GM23338 (cell line): ENCODE measurements around the gene AP1G1. TPM values are rescaled to one million over a fixed set of nuclear protein-coding genes. Genes with fewer than 3 reads are reported as not detected.
"Not testable (repeated sequence)": the region's sequence is repeated elsewhere in the genome, so short reads cannot be mapped to it uniquely, and the experiment has no call there.

Source experiments
- ATAC-seq: fragments of 200-7000 bp; cut with Tn5 transposase; 3 replicates; pipeline ENCODE4 v1.9.1; 2020
- DNase-seq: peaks from one replicate; pipeline ENCODE4 v3.0.0-alpha.2; 2015; ENCODE audit warnings: low spot score
- H2AFZ ChIP-seq: fragments of 200-600 bp; sonication (generic); 2 replicates; pipeline ENCODE4 v1.8.0; 2016; ENCODE audit warnings: antibody characterized with exemption, mild to moderate bottlenecking, moderate library complexity
- H3F3A ChIP-seq: fragments of 200-600 bp; sonication (generic); replicated peaks from 2 replicates; pipeline ENCODE4 v1.8.0; 2017; ENCODE audit warnings: antibody characterized with exemption, mixed run types, low read depth
- H3K27ac ChIP-seq: fragments of 200-600 bp; sonication (generic); 2 replicates; pipeline ENCODE4 v1.6.1; 2016; ENCODE audit warnings: low read depth
- H3K27me3 ChIP-seq: fragments of 200-600 bp; sonication (generic); 2 replicates; pipeline ENCODE4 v1.8.0; 2016; ENCODE audit warnings: mild to moderate bottlenecking, mixed run types, moderate library complexity; ENCODE audit not compliant: insufficient read depth
- H3K36me3 ChIP-seq: fragments of 200-600 bp; sonication (generic); 2 replicates; pipeline ENCODE4 v1.8.0; 2016; ENCODE audit warnings: mild to moderate bottlenecking; ENCODE audit not compliant: insufficient read depth
- H3K4me1 ChIP-seq: fragments of 200-600 bp; sonication (generic); 2 replicates; pipeline ENCODE4 v1.8.0; 2016; ENCODE audit warnings: mild to moderate bottlenecking, moderate library complexity; ENCODE audit not compliant: insufficient read depth
- H3K4me2 ChIP-seq: fragments of 200-600 bp; sonication (generic); 2 replicates; pipeline ENCODE4 v1.7.1; 2017; ENCODE audit warnings: mixed run types
- H3K4me3 ChIP-seq: fragments of 200-600 bp; sonication (generic); 2 replicates; pipeline ENCODE4 v1.6.1; 2016; ENCODE audit warnings: mixed run types
- H3K79me2 ChIP-seq: fragments of 200-600 bp; sonication (generic); replicated peaks from 2 replicates; pipeline ENCODE4 v1.8.0; 2017; ENCODE audit warnings: mild to moderate bottlenecking; ENCODE audit not compliant: insufficient read depth
- H3K9me2 ChIP-seq: fragments of 200-600 bp; sonication (generic); 2 replicates; pipeline ENCODE4 v1.8.0; 2017; ENCODE audit not compliant: insufficient read depth
- H4K20me1 ChIP-seq: fragments of 200-600 bp; sonication (generic); replicated peaks from 2 replicates; pipeline ENCODE4 v1.8.0; 2017; ENCODE audit warnings: mild to moderate bottlenecking; ENCODE audit not compliant: insufficient read depth
- H3K27ac Mint-ChIP-seq: 2 replicates; pipeline ENCODE4 v1.8.0; 2020; ENCODE audit warnings: inconsistent platforms, mild to moderate bottlenecking, moderate library complexity, mixed read lengths
- H3K27me3 Mint-ChIP-seq: 3 replicates; pipeline ENCODE4 v1.8.0; 2022; ENCODE audit warnings: low read depth, mild to moderate bottlenecking, moderate library complexity, mixed read lengths, inconsistent platforms; ENCODE audit not compliant: insufficient read depth, poor library complexity
- H3K36me3 Mint-ChIP-seq: 3 replicates; pipeline ENCODE4 v1.8.0; 2021; ENCODE audit warnings: low read depth, mild to moderate bottlenecking, inconsistent platforms, moderate library complexity, mixed read lengths
- H3K4me1 Mint-ChIP-seq: 3 replicates; pipeline ENCODE4 v1.8.0; 2020; ENCODE audit warnings: mild to moderate bottlenecking, inconsistent platforms, mixed read lengths
- H3K4me3 Mint-ChIP-seq: 3 replicates; pipeline ENCODE4 v1.8.0; 2021; ENCODE audit warnings: moderate library complexity, mild to moderate bottlenecking, inconsistent platforms, mixed read lengths
- H3K9me3 Mint-ChIP-seq: 3 replicates; pipeline ENCODE4 v1.8.0; 2020; ENCODE audit warnings: moderate library complexity, mild to moderate bottlenecking, inconsistent platforms, mixed read lengths
- CREB1 ChIP-seq: fragments of 250-450 bp; sonication (Bioruptor Pico); IDR thresholded peaks from 2 replicates; pipeline ENCODE4 v1.5.0; 2020; ENCODE audit warnings: low read depth, mild to moderate bottlenecking, moderate library complexity
- CTCF ChIP-seq, 2 experiments: fragments of 200-600 bp in 1 of 2; sonication (generic) in 1 of 2; conservative IDR thresholded peaks; 2 replicates each; pipeline versions ENCODE4 v1.5.1 to v1.6.1; 2016 to 2017; ENCODE audit warnings: antibody characterized with exemption in 2 of 2, low read depth in 2 of 2, mild to moderate bottlenecking in 2 of 2, moderate library complexity in 1 of 2
- ETS1 ChIP-seq: IDR thresholded peaks from 2 replicates; pipeline ENCODE4 v1.6.1; 2016; ENCODE audit warnings: antibody characterized with exemption
- EZH2 ChIP-seq: fragments of 200-600 bp; sonication (generic); IDR thresholded peaks from one replicate; pipeline ENCODE4 v1.8.0; 2017; ENCODE audit warnings: antibody characterized with exemption, mild to moderate bottlenecking, low read depth; ENCODE audit not compliant: unreplicated experiment
- EZH2phosphoT487 ChIP-seq: fragments of 200-600 bp; sonication (generic); IDR thresholded peaks from one replicate; pipeline ENCODE4 v1.8.1; 2018; ENCODE audit warnings: antibody characterized with exemption; ENCODE audit not compliant: unreplicated experiment
- JUNB ChIP-seq: IDR thresholded peaks from one replicate; pipeline ENCODE4 v1.6.1; 2016; ENCODE audit warnings: antibody characterized with exemption; ENCODE audit not compliant: unreplicated experiment
- NANOG ChIP-seq: IDR thresholded peaks from 2 replicates; pipeline ENCODE4 v1.6.1; 2016; ENCODE audit warnings: antibody characterized with exemption, borderline replicate concordance
- POLR2AphosphoS5 ChIP-seq: IDR thresholded peaks from 2 replicates; pipeline ENCODE4 v1.6.1; 2016; ENCODE audit warnings: antibody characterized with exemption, low read depth
- STAT1 ChIP-seq: IDR thresholded peaks from one replicate; pipeline ENCODE4 v1.6.1; 2016; ENCODE audit warnings: antibody characterized with exemption; ENCODE audit not compliant: unreplicated experiment
- ZNF331 ChIP-seq: fragments of 250-450 bp; sonication (Bioruptor Pico); IDR thresholded peaks from 2 replicates; pipeline ENCODE4 v1.5.0; 2020; ENCODE audit warnings: low read depth, mild to moderate bottlenecking, moderate library complexity
- ZNF462 ChIP-seq: fragments of 250-450 bp; sonication (Bioruptor Pico); IDR thresholded peaks from 2 replicates; pipeline ENCODE4 v1.5.0; 2020; ENCODE audit warnings: mild to moderate bottlenecking, moderate library complexity
- polyA plus RNA-seq: library from polyadenylated mRNA; unstranded; fragments of >200 nt; fragmentation: Nextera tagmentation; extraction: Ambion mirVana; gene quantifications from 2 replicates; pipeline ENCODE4 v1.2.1, GENCODE V29; 2016
- total RNA-seq: library from RNA; depleted of rRNA; stranded (reverse); fragments of >200 nt; shearing (Covaris generic); gene quantifications from 2 replicates; pipeline ENCODE4 v1.2.3, GENCODE V29; 2014

AP1G1 gene
- total and polyA plus RNA-seq, 2 experiments from 2014 or later, result 16.3 to 73.3 TPM

DNA sequence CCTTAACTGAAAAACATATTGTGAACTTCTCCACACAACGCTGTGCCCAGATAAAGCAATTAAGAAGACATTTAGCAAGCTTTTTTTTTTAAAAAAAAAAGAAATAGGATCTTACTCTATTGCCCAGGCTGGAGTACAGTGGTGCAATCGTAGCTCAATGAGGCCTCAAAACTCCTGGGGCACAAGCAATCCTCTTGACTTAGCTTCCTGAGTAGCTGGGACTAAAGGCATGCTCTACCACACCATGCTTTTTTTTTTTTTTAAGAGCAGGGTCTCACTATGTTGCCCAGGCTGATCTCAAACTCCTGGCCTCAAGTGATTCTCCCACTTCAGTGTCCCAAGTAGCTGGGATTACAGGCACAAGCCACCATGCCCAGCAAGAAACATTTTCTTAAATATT, 20.1 kb downstream of the AP1G1 start (continued):
- no peak for TF ChIP-seq ZNF331

DNA sequence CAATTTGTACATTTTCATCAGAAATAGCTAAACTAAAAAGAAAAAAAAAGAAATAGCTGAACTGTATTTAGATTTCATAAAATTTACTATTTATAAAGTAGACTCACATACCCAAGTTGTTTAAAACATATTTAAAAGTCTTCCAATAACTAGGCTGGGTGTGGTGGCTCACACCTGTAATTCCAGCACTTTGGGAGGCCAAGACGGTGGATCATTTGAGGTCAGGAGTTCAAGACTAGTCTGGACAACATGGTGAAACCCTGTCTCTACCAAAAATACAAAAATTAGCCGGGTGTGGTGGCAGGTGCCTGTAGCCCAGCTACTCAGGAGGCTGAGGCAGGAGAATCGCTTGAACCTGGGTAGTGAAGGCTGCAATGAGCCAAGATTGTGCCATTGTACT, 23.5 kb downstream of the AP1G1 start:
- H3K4me2 ChIP-seq, H3K9me2 ChIP-seq, H3K9me3 Mint-ChIP-seq, H3K4me3 ChIP-seq, H3K27me3 ChIP-seq, H3K4me1 ChIP-seq, H3K4me3 Mint-ChIP-seq, H3K27me3 Mint-ChIP-seq, H3K27ac Mint-ChIP-seq, H3F3A ChIP-seq, H3K4me1 Mint-ChIP-seq, ATAC-seq, DNase-seq, H3K27ac ChIP-seq, H2AFZ ChIP-seq: not testable (repeated sequence)
- Histone ChIP-seq H3K79me2 (peaks cover 90% of the 10 kb centered on the region), H4K20me1 (peaks cover 35% of the 10 kb centered on the region), H3K36me3 (peaks cover 18% of the 10 kb centered on the region; the same call in 1 of the 2 replicates)
- H3K36me3 Mint-ChIP-seq, result peaks cover 27% of the 10 kb centered on the region

- no peaks in the 10 kb centered on the region for H3K27me3 Mint-ChIP-seq
- DNase-seq (no peak), ATAC-seq (no peak)
- H3K4me3 ChIP-seq, result no peak overlapping the region
- no peaks in the 10 kb centered on the region for H3K4me1 Mint-ChIP-seq
- no peaks in the 10 kb centered on the region for H3F3A ChIP-seq
- no peak overlapping the region for H3K27ac ChIP-seq
- no peak overlapping the region for H3K4me2 ChIP-seq
- no peaks in the 10 kb centered on the region for H3K27me3 ChIP-seq
- H3K4me1 ChIP-seq, result no peaks in the 10 kb centered on the region
- no peak overlapping the region for H3K27ac Mint-ChIP-seq
- H3K36me3 Mint-ChIP-seq, result peaks cover 24% of the 10 kb centered on the region
- H3K36me3 ChIP-seq, result peaks cover 18% of the 10 kb centered on the region; the same call in 1 of the 2 replicates
- H4K20me1 ChIP-seq, result peaks cover 28% of the 10 kb centered on the region
- no peaks in the 10 kb centered on the region for H3K9me2 ChIP-seq
- no peak overlapping the region for H2AFZ ChIP-seq
- H3K9me3 Mint-ChIP-seq, result no peaks in the 10 kb centered on the region
- H3K4me3 Mint-ChIP-seq, result no peak overlapping the region
- H3K79me2 ChIP-seq, result peaks cover 90% of the 10 kb centered on the region
- TF ChIP-seq NANOG, result no peak
- TF ChIP-seq STAT1, result no peak
- no peak for TF ChIP-seq ZNF462 (CRISPR knock-in tag)
- no peak for TF ChIP-seq JUNB
- no peak for TF ChIP-seq ETS1
- TF ChIP-seq CREB1 (CRISPR knock-in tag), result no peak
- no peak for TF ChIP-seq EZH2phosphoT487
- TF ChIP-seq EZH2, result no peak
- no peak for TF ChIP-seq CTCF (conservative IDR thresholded peaks at IDR 0.05; ENCODE audit: low read depth in 2 of 2)
- no peak for TF ChIP-seq POLR2AphosphoS5
Observed at GRCh38 chr16:71784093-71784492, 24.5 kb downstream of the AP1G1 start.
